Naive thymus-derived CD8-positive, alpha-beta T cell (primary cell): ENCODE data around the gene FAM53B. TPM values are rescaled to one million over a fixed set of nuclear protein-coding genes. Genes with fewer than 3 reads are reported as not detected.

ENCODE experiments used
- polyA plus RNA-seq, 3 donors: library from polyadenylated mRNA; unstranded; fragments of 300-500 nt; fragmentation: Illumina TruSeq; gene quantifications; one replicate each; pipeline ENCODE4 v1.2.3, GENCODE V29; 2021
- total RNA-seq, 8 experiments: library from RNA in 2 of 8; stranded (reverse) in 2 of 8; gene quantifications; one replicate each; pipeline ENCODE4 v1.2.3 and lab custom pipeline; 2021 to 2026

The FAM53B gene
- total and polyA plus RNA-seq, 5 experiments from 2014 or later, result 2.4 to 23.2 (median 15.1) TPM

Other genes with a start within 250 kb of the FAM53B start
- 10 to 100 TPM; 18.4 to 22.4 TPM for gene EEF1AKMT2, start 47.5 kb upstream of the FAM53B start, total RNA-seq
- gene EEF1AKMT2, start 47.5 kb upstream of the FAM53B start, polyA plus RNA-seq, result 10 to 100 TPM; 21.1 to 29.9 (median 22.6) TPM
- 10 to 100 TPM; 16.0 to 16.1 TPM for gene ABRAXAS2, start 57.4 kb upstream of the FAM53B start, total RNA-seq
- gene ABRAXAS2, start 57.4 kb upstream of the FAM53B start, polyA plus RNA-seq, result 10 to 100 TPM; 10.6 to 11.2 (median 11.0) TPM
- gene ZRANB1, start 197.7 kb upstream of the FAM53B start, total RNA-seq, result 10 to 100 TPM; 24.8 to 25.0 TPM
- gene ZRANB1, start 197.7 kb upstream of the FAM53B start, polyA plus RNA-seq, result 10 to 100 TPM in 1 of 3 donors, 1 to 10 TPM in 2; 7.0 to 11.7 (median 9.0) TPM